Measurements from ENCODE around the gene VAPB. TPM values are rescaled to one million over a fixed set of nuclear protein-coding genes. Genes with fewer than 3 reads are reported as not detected.
A peak's percentile ranks its signal among the peaks of the same experiment; 100 is the strongest.

The VAPB gene
- total RNA-seq, 8 experiments from 2014 or later = 11.2 to 30.0 (median 23.1) TPM

GRCh38 chr20:58388028-58388601, 914 bp upstream of the VAPB start:
- no peak overlapping the region for H3K27ac ChIP-seq
- 50 to 100% (median 67%) methylated on average over 1 to 4 of the region's 4 CpGs for WGBS, 10 experiments
- ATAC-seq (replicated peaks in 6 of 8) = no peak
- peak overlapping the region in 4 of 5 donors; percentile 40 to 68 (median 64) for H3K4me3 ChIP-seq
- in situ Hi-C loops (cut with MboI; ENCODE audit: low pct_unique_long_range_greater_than_20kb in 2 of 9, low sequenced_read_pairs in 9 of 9, unreplicated experiment in 9 of 9) = no loop called here
- H3K4me1 ChIP-seq (replicated peaks in 1 of 2) = peaks cover 11 to 16% of the 10 kb centered on the region in 2 donors

GRCh38 chr20:58389324-58389967, 417 bp downstream of the VAPB start:
- WGBS, 10 experiments = 0 to 15% (median 0%) methylated on average over 1 to 5 of the region's 56 CpGs; no CpG with 5 or more reads in 6 of the 10 experiments
- Histone ChIP-seq H3K27ac (peak overlapping the region; percentile 79 to 88), H3K4me3 (peak overlapping the region; percentile 40 to 68 (median 61)), H3K4me1 (replicated peaks in 1 of 2) (peaks cover 11 to 16% of the 10 kb centered on the region in 2 donors)
- peak; percentile 54 to 81 (median 60) for ATAC-seq (replicated peaks in 6 of 8)
- in situ Hi-C loops (cut with MboI; ENCODE audit: low pct_unique_long_range_greater_than_20kb in 2 of 9, low sequenced_read_pairs in 9 of 9, unreplicated experiment in 9 of 9) = no loop called here

- in situ Hi-C loops (cut with MboI; ENCODE audit: low pct_unique_long_range_greater_than_20kb in 2 of 9, low sequenced_read_pairs in 9 of 9, unreplicated experiment in 9 of 9) = no loop called here
- 40 to 100% (median 83%) methylated on average over 1 to 16 of the region's 17 CpGs for WGBS, 10 experiments
- Histone ChIP-seq H3K4me1 (replicated peaks in 1 of 2) (peaks cover 11 to 16% of the 10 kb centered on the region in 2 donors), H3K27ac (peak overlapping the region; percentile 79 to 88), H3K4me3 (peak overlapping the region; percentile 40 to 68 (median 61))
- no peak for ATAC-seq (replicated peaks in 6 of 8)
These were observed 1.1 kb downstream of the VAPB start for GRCh38 chr20:58389968-58390658.

GRCh38 chr20:58390659-58391035, 1.6 kb downstream of the VAPB start:
- Histone ChIP-seq H3K4me3 (no peak overlapping the region), H3K27ac (no peak overlapping the region), H3K4me1 (replicated peaks in 1 of 2) (peaks cover 11 to 16% of the 10 kb centered on the region in 2 donors)
- WGBS, 10 experiments = 60 to 100% (median 96%) methylated on average over 1 to 7 of the region's 8 CpGs; no CpG with 5 or more reads in 1 of the 10 experiments
- in situ Hi-C loops (cut with MboI; ENCODE audit: low pct_unique_long_range_greater_than_20kb in 2 of 9, low sequenced_read_pairs in 9 of 9, unreplicated experiment in 9 of 9) = no loop called here
- no peak for ATAC-seq (replicated peaks in 6 of 8)

GRCh38 chr20:58392286-58392685, 3.3 kb downstream of the VAPB start:
- H3K27ac ChIP-seq = no peak overlapping the region
- H3K4me1 ChIP-seq (replicated peaks in 1 of 2) = peaks cover 11 to 16% of the 10 kb centered on the region in 2 donors
- H3K4me3 ChIP-seq = no peak overlapping the region
- 37 to 100% (median 100%) methylated on average over 1 to 4 of the region's 4 CpGs; no CpG with 5 or more reads in 1 of the 10 experiments for WGBS, 10 experiments
- in situ Hi-C loops (cut with MboI; ENCODE audit: low pct_unique_long_range_greater_than_20kb in 2 of 9, low sequenced_read_pairs in 9 of 9, unreplicated experiment in 9 of 9) = no loop called here
- ATAC-seq (replicated peaks in 6 of 8) = no peak

GRCh38 chr20:58393299-58393698, 4.3 kb downstream of the VAPB start:
- WGBS, 10 experiments = 9 to 100% (median 86%) methylated on average over 2 to 3 of the region's 3 CpGs; no CpG with 5 or more reads in 1 of the 10 experiments
- no peak overlapping the region for H3K4me3 ChIP-seq
- H3K27ac ChIP-seq = no peak overlapping the region
- H3K4me1 ChIP-seq (replicated peaks in 1 of 2) = peaks cover 11 to 16% of the 10 kb centered on the region in 2 donors
- in situ Hi-C loops (cut with MboI; ENCODE audit: low pct_unique_long_range_greater_than_20kb in 2 of 9, low sequenced_read_pairs in 9 of 9, unreplicated experiment in 9 of 9) = no loop called here
- no peak for ATAC-seq (replicated peaks in 6 of 8)

GRCh38 chr20:58394801-58395200, 5.8 kb downstream of the VAPB start:
- H3K4me3 ChIP-seq = no peak overlapping the region
- H3K4me1 ChIP-seq (replicated peaks in 1 of 2) = peaks cover 11 to 15% of the 10 kb centered on the region in 2 donors
- ATAC-seq (replicated peaks in 6 of 8) = no peak
- 61 to 100% (median 83%) methylated on average over 1 to 4 of the region's 4 CpGs for WGBS, 10 experiments
- H3K27ac ChIP-seq = no peak overlapping the region
- in situ Hi-C loops (cut with MboI; ENCODE audit: low pct_unique_long_range_greater_than_20kb in 2 of 9, low sequenced_read_pairs in 9 of 9, unreplicated experiment in 9 of 9) = no loop called here

GRCh38 chr20:58395604-58396003, 6.6 kb downstream of the VAPB start:
- 53 to 100% (median 93%) methylated on average over 1 to 3 of the region's 3 CpGs; no CpG with 5 or more reads in 2 of the 10 experiments for WGBS, 10 experiments
- no peak overlapping the region for H3K4me3 ChIP-seq
- H3K4me1 ChIP-seq (replicated peaks in 1 of 2) = peaks cover 4 to 7% of the 10 kb centered on the region in 2 donors
- H3K27ac ChIP-seq = no peak overlapping the region
- no peak for ATAC-seq (replicated peaks in 6 of 8)
- in situ Hi-C loops (cut with MboI; ENCODE audit: low pct_unique_long_range_greater_than_20kb in 2 of 9, low sequenced_read_pairs in 9 of 9, unreplicated experiment in 9 of 9) = no loop called here

- H3K4me3 ChIP-seq = no peak overlapping the region
- WGBS, 10 experiments = 100% methylated on average over 1 to 4 of the region's 6 CpGs; no CpG with 5 or more reads in 7 of the 10 experiments
- in situ Hi-C loops (cut with MboI; ENCODE audit: low pct_unique_long_range_greater_than_20kb in 2 of 9, low sequenced_read_pairs in 9 of 9, unreplicated experiment in 9 of 9) = no loop called here
- no peaks in the 10 kb centered on the region for H3K4me1 ChIP-seq (replicated peaks in 1 of 2)
- H3K27ac ChIP-seq = no peak overlapping the region
- ATAC-seq (replicated peaks in 6 of 8) = no peak
These were observed 8.4 kb downstream of the VAPB start for GRCh38 chr20:58397429-58397828.

- WGBS, 10 experiments = 64 to 100% (median 100%) methylated on average over 1 to 5 of the region's 5 CpGs; no CpG with 5 or more reads in 2 of the 10 experiments
- Histone ChIP-seq H3K4me1 (replicated peaks in 1 of 2) (no peaks in the 10 kb centered on the region), H3K4me3 (no peak overlapping the region), H3K27ac (no peak overlapping the region)
- ATAC-seq (replicated peaks in 6 of 8) = no peak
- in situ Hi-C loops (cut with MboI; ENCODE audit: low pct_unique_long_range_greater_than_20kb in 2 of 9, low sequenced_read_pairs in 9 of 9, unreplicated experiment in 9 of 9) = no loop called here
These were observed 9.2 kb downstream of the VAPB start for GRCh38 chr20:58398254-58398653.

GRCh38 chr20:58399926-58400325, 10.9 kb downstream of the VAPB start:
- in situ Hi-C loops (cut with MboI; ENCODE audit: low pct_unique_long_range_greater_than_20kb in 2 of 9, low sequenced_read_pairs in 9 of 9, unreplicated experiment in 9 of 9) = no loop called here
- H3K27ac ChIP-seq = no peak overlapping the region
- no peak overlapping the region for H3K4me3 ChIP-seq
- no peaks in the 10 kb centered on the region for H3K4me1 ChIP-seq (replicated peaks in 1 of 2)
- WGBS, 10 experiments = 68 to 100% (median 88%) methylated on average over 1 to 6 of the region's 6 CpGs; no CpG with 5 or more reads in 1 of the 10 experiments
- no peak for ATAC-seq (replicated peaks in 6 of 8)

GRCh38 chr20:58401162-58401561, 12.1 kb downstream of the VAPB start:
- no peaks in the 10 kb centered on the region for H3K4me1 ChIP-seq (replicated peaks in 1 of 2)
- 77 to 100% (median 87%) methylated on average over 1 of the region's 1 CpG; no CpG with 5 or more reads in 2 of the 10 experiments for WGBS, 10 experiments
- no peak overlapping the region for H3K27ac ChIP-seq
- no peak overlapping the region for H3K4me3 ChIP-seq
- no peak for ATAC-seq (replicated peaks in 6 of 8)
- in situ Hi-C loops (cut with MboI; ENCODE audit: low pct_unique_long_range_greater_than_20kb in 2 of 9, low sequenced_read_pairs in 9 of 9, unreplicated experiment in 9 of 9) = no loop called here

GRCh38 chr20:58402305-58402704, 13.3 kb downstream of the VAPB start:
- in situ Hi-C loops (cut with MboI; ENCODE audit: low pct_unique_long_range_greater_than_20kb in 2 of 9, low sequenced_read_pairs in 9 of 9, unreplicated experiment in 9 of 9) = no loop called here
- no peak overlapping the region for H3K4me3 ChIP-seq
- peak in 1 of 8 experiments; percentile 15 for ATAC-seq (replicated peaks in 6 of 8)
- H3K4me1 ChIP-seq (replicated peaks in 1 of 2) = no peaks in the 10 kb centered on the region
- H3K27ac ChIP-seq = no peak overlapping the region
- 48 to 100% (median 90%) methylated on average over 1 to 5 of the region's 5 CpGs; no CpG with 5 or more reads in 1 of the 10 experiments for WGBS, 10 experiments
